Liver (tissue), 3 donors: ENCODE results near the gene URAD.
A peak's percentile ranks its signal among the peaks of the same experiment; 100 is the strongest.

ENCODE experiments used
- CTCF ChIP-seq: fragments of 150-350 bp; IDR thresholded peaks from 2 replicates; pipeline ENCODE4 v1.5.1; 2017; ENCODE audit warnings: improper control_type of control experiment, low read depth, low read length; ENCODE audit not compliant: missing input control
- EGR1 ChIP-seq, 2 donors: IDR thresholded peaks; 2 replicates each; pipeline ENCODE4 v1.6.1; 2016 to 2018; ENCODE audit warnings: antibody characterized with exemption in 2 of 2, low read depth in 2 of 2
- GABPA ChIP-seq, 2 donors: IDR thresholded peaks in 1 of 2; conservative IDR thresholded peaks in 1 of 2; 2 replicates each; pipeline ENCODE4 v1.6.1; 2016; ENCODE audit warnings: antibody characterized with exemption in 2 of 2, mild to moderate bottlenecking in 1 of 2, moderate library complexity in 1 of 2
- JUND ChIP-seq, 2 donors: IDR thresholded peaks; 2 replicates each; pipeline ENCODE4 v1.6.1; 2016; ENCODE audit warnings: antibody characterized with exemption in 2 of 2
- RAD21 ChIP-seq, 2 donors: IDR thresholded peaks; 2 replicates each; pipeline ENCODE4 v1.6.1; 2016; ENCODE audit warnings: antibody characterized with exemption in 2 of 2, mild to moderate bottlenecking in 2 of 2
- RXRA ChIP-seq, 2 donors: IDR thresholded peaks; 2 replicates each; pipeline ENCODE4 v1.6.1; 2017 to 2018; ENCODE audit warnings: antibody characterized with exemption in 2 of 2, mild to moderate bottlenecking in 1 of 2
- SP1 ChIP-seq: IDR thresholded peaks from 2 replicates; pipeline ENCODE4 v1.6.1; 2018; ENCODE audit warnings: antibody characterized with exemption, mild to moderate bottlenecking
- TAF1 ChIP-seq: conservative IDR thresholded peaks from 2 replicates; pipeline ENCODE4 v1.6.1; 2016; ENCODE audit warnings: antibody characterized with exemption, mild to moderate bottlenecking
- YY1 ChIP-seq: IDR thresholded peaks from 2 replicates; pipeline ENCODE4 v1.6.1; 2016; ENCODE audit warnings: antibody characterized with exemption, mild to moderate bottlenecking
- TF ChIP-seq, protein P1 (sequence below): IDR thresholded peaks from 2 replicates; pipeline ENCODE4 v1.6.1; 2016; ENCODE audit warnings: antibody characterized with exemption
- TF ChIP-seq, protein P2 (sequence below): IDR thresholded peaks from 2 replicates; pipeline ENCODE4 v1.6.1; 2016; ENCODE audit warnings: antibody characterized with exemption
- donor health status: healthy.
- donor health status: healthy.

DNA sequence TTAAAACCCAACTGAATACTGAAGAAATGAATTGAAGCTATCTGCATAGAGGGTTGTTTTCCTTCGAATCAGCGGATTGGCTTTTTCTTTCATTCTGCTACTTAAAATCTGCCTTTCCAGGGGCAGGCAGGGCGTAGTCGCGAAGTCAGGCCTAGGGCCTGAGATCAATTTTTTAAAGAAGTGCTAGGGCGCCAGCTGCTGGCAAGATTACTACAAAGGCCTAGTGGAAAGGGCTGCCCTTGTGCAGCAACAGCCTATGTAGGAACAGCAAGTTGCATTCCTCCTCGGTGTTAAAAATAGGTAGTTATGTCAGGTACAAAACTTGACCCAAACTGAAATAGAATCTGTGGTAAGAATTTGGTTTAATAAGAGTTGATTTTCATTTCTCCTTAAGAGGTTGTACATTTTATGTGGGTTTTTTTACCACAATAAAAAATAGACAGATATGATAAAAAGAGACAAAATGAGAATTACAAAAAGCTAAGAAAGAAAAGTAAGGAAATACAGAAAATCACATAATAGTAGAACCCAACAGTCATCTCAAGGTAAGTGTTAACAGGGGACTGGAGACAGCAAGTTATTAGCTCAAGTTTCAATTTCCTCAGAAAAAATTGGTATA, 9.5 kb upstream of the URAD start:
- TF ChIP-seq CTCF (no peak), RAD21 (IDR thresholded peaks at IDR 0.05) (peak; percentile 28 to 36), SP1 (no peak), YY1 (no peak), TAF1 (no peak), GABPA (IDR thresholded peaks at IDR 0.05 in 1 of 2, conservative IDR thresholded peaks at IDR 0.05 in 1 of 2) (no peak), JUND (IDR thresholded peaks at IDR 0.05) (no peak), EGR1 (IDR thresholded peaks at IDR 0.05; ENCODE audit: low read depth in 2 of 2) (no peak), RXRA (IDR thresholded peaks at IDR 0.05) (no peak)
- TF ChIP-seq, protein P1, sequence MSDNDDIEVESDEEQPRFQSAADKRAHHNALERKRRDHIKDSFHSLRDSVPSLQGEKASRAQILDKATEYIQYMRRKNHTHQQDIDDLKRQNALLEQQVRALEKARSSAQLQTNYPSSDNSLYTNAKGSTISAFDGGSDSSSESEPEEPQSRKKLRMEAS: no peak
- TF ChIP-seq, protein P2, sequence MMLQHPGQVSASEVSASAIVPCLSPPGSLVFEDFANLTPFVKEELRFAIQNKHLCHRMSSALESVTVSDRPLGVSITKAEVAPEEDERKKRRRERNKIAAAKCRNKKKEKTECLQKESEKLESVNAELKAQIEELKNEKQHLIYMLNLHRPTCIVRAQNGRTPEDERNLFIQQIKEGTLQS: no peak
